ENCODE data around the gene MYT1. TPM values are rescaled to one million over a fixed set of nuclear protein-coding genes. Genes with fewer than 3 reads are reported as not detected.

Gene MYT1
- total RNA-seq, 1 donor from 2014 or later = not detected

DNA sequence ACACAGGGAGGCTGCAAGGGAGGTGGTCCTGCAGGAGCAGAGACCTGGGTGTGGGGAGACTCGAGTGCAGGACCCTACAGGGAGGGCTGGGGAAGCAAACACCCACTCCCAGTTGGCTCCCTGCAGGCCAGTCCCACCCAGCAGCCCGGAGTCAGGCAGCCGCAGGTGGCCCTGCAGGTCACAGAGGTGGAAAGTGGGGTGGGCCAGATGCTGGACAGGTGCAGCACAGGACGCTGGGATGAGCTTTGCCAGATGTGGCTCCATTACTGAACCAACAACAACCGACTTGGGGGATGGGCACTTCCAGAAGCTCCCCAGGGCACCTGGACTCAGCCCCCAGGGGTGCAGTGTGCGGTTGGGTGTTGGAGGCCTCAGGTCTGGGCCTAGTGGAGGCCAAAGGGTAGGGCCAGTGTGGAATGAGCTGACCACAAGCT is 26.6 kb upstream of the MYT1 start:
- TF ChIP-seq, protein P1, sequence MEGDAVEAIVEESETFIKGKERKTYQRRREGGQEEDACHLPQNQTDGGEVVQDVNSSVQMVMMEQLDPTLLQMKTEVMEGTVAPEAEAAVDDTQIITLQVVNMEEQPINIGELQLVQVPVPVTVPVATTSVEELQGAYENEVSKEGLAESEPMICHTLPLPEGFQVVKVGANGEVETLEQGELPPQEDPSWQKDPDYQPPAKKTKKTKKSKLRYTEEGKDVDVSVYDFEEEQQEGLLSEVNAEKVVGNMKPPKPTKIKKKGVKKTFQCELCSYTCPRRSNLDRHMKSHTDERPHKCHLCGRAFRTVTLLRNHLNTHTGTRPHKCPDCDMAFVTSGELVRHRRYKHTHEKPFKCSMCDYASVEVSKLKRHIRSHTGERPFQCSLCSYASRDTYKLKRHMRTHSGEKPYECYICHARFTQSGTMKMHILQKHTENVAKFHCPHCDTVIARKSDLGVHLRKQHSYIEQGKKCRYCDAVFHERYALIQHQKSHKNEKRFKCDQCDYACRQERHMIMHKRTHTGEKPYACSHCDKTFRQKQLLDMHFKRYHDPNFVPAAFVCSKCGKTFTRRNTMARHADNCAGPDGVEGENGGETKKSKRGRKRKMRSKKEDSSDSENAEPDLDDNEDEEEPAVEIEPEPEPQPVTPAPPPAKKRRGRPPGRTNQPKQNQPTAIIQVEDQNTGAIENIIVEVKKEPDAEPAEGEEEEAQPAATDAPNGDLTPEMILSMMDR (IDR thresholded peaks at IDR 0.05) = no peak
- Histone ChIP-seq H3K36me3 (no peaks in the 10 kb centered on the region), H3K27ac (no peak overlapping the region), H3K4me1 (no peaks in the 10 kb centered on the region), H3K27me3 (ENCODE audit: low read depth) (peaks cover 17% of the 10 kb centered on the region), H3K4me3 (no peak overlapping the region), H3K9me3 (no peaks in the 10 kb centered on the region)
- intact Hi-C loops (cut with DNase I) = no loop called here
- DNase-seq (peak; percentile 24), ATAC-seq (no peak)

DNA sequence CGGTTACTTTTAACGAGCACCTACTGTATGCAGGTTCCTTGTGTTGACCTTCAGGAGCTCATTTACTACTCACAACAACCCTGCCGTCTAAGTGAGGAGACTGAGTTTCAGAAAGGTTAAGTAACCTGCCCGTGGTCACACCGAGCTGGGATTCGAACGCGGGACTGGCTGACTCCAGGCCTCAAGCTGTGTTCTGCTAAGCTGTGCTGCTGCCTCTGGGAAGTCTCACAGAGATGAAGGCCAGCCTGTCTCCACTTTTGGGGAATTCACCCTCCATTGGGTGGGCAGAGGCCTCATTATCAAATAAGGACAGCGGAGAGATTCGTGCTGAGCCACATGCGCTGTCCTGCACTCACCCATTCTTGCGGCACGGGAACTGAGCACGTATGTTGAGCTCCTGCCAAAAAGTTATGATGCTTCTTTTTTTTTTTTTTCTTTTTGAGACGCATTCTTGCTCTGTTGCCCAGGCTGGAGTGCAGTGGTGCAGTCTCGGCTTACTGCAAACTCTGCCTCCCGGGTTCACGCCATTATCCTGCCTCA is 25.9 kb upstream of the MYT1 start:
- intact Hi-C loops (cut with DNase I) = no loop called here
- Histone ChIP-seq H3K27me3 (ENCODE audit: low read depth) (peaks cover 17% of the 10 kb centered on the region), H3K9me3 (no peaks in the 10 kb centered on the region), H3K4me1 (no peaks in the 10 kb centered on the region), H3K36me3 (no peaks in the 10 kb centered on the region), H3K4me3 (no peak overlapping the region), H3K27ac (no peak overlapping the region)
- ATAC-seq (no peak), DNase-seq (peak; percentile 29)
- TF ChIP-seq, protein P1 (IDR thresholded peaks at IDR 0.05) = no peak

DNA sequence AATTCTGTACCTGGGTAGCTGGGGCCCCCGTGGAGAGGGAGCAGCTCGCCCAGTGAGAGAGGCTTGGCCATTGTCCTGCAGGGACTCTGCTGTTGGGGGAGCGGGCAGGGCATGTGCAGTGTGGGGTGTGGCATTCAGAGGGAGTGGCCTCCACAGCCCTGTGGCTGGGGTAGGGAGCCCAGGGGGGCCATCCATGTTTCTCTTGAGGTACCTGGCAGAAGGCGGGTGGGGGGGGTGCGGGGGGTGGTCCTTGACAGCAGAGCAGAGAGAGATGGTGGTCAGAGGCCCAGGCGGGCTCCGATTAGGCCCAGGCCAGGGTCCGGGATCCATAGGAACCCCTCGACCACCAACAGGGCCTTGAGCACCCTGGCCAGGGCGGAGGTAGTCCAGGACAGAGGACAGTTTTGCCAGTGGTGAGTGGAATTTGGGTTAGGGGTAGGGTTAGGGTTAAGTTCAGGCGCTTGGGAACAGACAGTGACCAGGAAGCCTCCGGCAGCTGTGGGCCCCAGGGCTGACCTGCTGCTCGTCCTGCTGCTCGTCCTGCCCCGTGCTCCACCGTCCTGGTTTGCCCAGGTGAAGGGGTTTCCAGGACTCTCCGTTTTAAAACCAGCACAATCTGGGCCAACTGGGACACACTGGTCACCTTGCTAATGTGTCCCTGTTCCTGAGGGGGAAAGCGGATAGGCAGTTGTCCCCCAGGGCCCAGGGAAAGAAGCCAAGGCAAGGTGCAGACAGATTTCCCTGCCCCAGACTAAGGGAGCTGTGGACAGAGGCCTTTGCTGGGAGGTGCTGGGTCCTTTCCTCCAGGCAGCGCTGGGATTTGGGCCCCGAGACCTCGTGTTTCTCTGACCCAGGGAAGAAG is 24.8 kb upstream of the MYT1 start:
- TF ChIP-seq, protein P1 (IDR thresholded peaks at IDR 0.05) = no peak
- ATAC-seq (no peak), DNase-seq (peak; percentile 33)
- no peaks in the 10 kb centered on the region for H3K9me3 ChIP-seq
- no peak overlapping the region for H3K4me3 ChIP-seq
- H3K4me1 ChIP-seq = no peaks in the 10 kb centered on the region
- no peak overlapping the region for H3K27ac ChIP-seq
- peaks cover 11% of the 10 kb centered on the region for H3K27me3 ChIP-seq (ENCODE audit: low read depth)
- no peaks in the 10 kb centered on the region for H3K36me3 ChIP-seq
- intact Hi-C loops (cut with DNase I) = no loop called here

DNA sequence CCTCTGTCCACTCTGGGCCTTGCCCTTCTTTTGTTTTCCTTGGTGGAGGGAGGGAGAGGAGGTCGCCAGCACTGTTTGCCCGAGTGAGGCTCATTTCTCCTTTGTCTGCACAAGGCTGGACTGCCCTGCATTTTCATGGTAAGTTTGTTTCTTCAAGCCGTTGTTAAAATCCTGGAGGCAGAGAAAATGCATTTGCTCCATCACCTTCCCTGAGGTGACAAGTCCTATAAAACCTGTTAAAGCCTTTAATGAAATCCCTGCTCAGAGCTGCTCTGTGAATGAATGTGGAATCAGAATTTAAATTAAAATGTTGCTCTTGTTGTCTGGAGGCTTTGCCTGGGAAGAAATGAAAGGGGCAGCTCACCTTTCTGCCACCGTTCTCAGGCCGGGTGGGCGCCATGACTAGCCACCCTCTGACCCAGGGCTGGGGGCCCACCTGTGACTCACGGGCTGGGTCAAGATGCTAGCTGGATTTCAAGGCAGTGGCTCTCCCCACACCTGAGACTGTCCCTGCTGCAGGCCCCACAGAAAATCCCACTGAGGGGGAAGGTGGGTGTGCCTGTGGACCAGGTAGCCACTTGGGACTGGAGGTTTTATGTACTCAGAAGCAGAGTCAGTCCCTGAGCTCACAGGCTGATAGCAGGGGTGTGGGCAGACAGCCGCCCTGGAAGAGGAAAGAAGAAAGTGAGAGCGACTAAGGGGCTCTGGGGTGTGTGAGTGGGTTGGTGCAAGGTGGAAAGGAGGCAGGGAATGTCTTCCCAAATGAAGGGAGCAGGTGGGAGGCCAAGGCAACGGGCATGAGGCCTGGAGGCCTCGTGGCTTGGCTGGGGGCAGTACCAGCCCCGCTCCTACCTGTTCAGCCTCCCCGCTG is 24.0 kb upstream of the MYT1 start:
- DNase-seq = peak; percentile 18
- Histone ChIP-seq H3K36me3 (no peaks in the 10 kb centered on the region), H3K27ac (no peak overlapping the region), H3K27me3 (ENCODE audit: low read depth) (peaks cover 11% of the 10 kb centered on the region), H3K9me3 (no peaks in the 10 kb centered on the region), H3K4me3 (no peak overlapping the region), H3K4me1 (no peaks in the 10 kb centered on the region)
- no peak for ATAC-seq
- intact Hi-C loops (cut with DNase I) = no loop called here
- TF ChIP-seq, protein P1 (IDR thresholded peaks at IDR 0.05) = no peak

DNA sequence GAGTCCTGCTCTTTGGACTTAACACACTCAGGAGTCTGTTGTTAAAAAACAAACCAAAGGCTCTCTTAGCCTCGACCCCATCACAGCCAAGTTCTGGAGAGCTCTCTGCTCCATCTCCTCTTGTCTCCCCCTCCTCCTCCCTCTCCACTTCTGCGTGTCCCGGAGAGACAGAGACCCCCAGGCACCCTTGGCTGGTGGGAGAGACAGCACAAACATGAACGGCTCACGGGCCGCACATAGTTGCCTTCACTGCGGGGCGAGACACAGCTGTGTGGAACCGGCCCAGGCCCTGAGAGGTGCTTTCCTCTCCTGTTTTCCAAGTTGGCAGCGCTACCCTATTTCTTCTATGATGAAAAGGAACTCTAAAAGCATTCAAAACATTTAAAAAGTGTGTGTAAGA is 23.3 kb upstream of the MYT1 start:
- no peak overlapping the region for H3K4me3 ChIP-seq
- no peak overlapping the region for H3K27ac ChIP-seq
- ATAC-seq (no peak), DNase-seq (peak; percentile 35)
- H3K27me3 ChIP-seq (ENCODE audit: low read depth) = peaks cover 11% of the 10 kb centered on the region
- no peaks in the 10 kb centered on the region for H3K9me3 ChIP-seq
- TF ChIP-seq, protein P1 (IDR thresholded peaks at IDR 0.05) = no peak
- intact Hi-C loops (cut with DNase I) = no loop called here
- H3K4me1 ChIP-seq = no peaks in the 10 kb centered on the region
- H3K36me3 ChIP-seq = no peaks in the 10 kb centered on the region

All from lower lobe of right lung (tissue), 2 donors.